RPMI7951 (cell line): ENCODE data around the gene PXT1. TPM values are rescaled to one million over a fixed set of nuclear protein-coding genes. Genes with fewer than 3 reads are reported as not detected.

ENCODE experiments used
- DNase-seq: peaks from one replicate; pipeline ENCODE4 v3.0.0-alpha.2; 2012; ENCODE audit warnings: low read depth
- total RNA-seq: library from RNA; depleted of rRNA; stranded (reverse); fragments of >200 nt; shearing (Covaris generic); gene quantifications from 2 replicates; pipeline ENCODE4 v1.2.3, GENCODE V29; 2014

PXT1 gene
- total RNA-seq, 1 experiment from 2014 or later = 0.12 TPM

GRCh38 chr6:36387440-36388303 is 55.0 kb downstream of the PXT1 start, which contains the start of gene ETV7:
Gene ETV7, minus strand, starts transcription at chr6:36387669. Its CDS starts 128 bp downstream, at chr6:36387541.
- peak; percentile 33 for DNase-seq

- peak; percentile 75 for DNase-seq
These were observed 55.9 kb downstream of the PXT1 start for GRCh38 chr6:36386495-36387439.

- DNase-seq = no peak
These were observed 58.6 kb downstream of the PXT1 start for GRCh38 chr6:36384095-36384494.

- no peak for DNase-seq
These were observed 59.0 kb downstream of the PXT1 start for GRCh38 chr6:36383606-36384005.

GRCh38 chr6:36382976-36383375 is 59.7 kb downstream of the PXT1 start:
- DNase-seq = no peak

- no peak for DNase-seq
These were observed 60.9 kb downstream of the PXT1 start for GRCh38 chr6:36381502-36382389.

- no peak for DNase-seq
These were observed 62.5 kb downstream of the PXT1 start for GRCh38 chr6:36380166-36380565.

- DNase-seq = no peak
These were observed 63.7 kb downstream of the PXT1 start for GRCh38 chr6:36378936-36379335.

GRCh38 chr6:36378243-36378920 is 64.3 kb downstream of the PXT1 start:
- DNase-seq = no peak

GRCh38 chr6:36377594-36377993 is 65.1 kb downstream of the PXT1 start:
- no peak for DNase-seq

- no peak for DNase-seq
These were observed 65.9 kb downstream of the PXT1 start for GRCh38 chr6:36376742-36377141.

GRCh38 chr6:36376183-36376582 is 66.5 kb downstream of the PXT1 start:
- DNase-seq = no peak

GRCh38 chr6:36375644-36376155 is 67.0 kb downstream of the PXT1 start:
- no peak for DNase-seq

GRCh38 chr6:36374972-36375371 is 67.7 kb downstream of the PXT1 start:
- no peak for DNase-seq

GRCh38 chr6:36374194-36374593 is 68.5 kb downstream of the PXT1 start:
- DNase-seq = no peak

GRCh38 chr6:36373368-36374019 is 69.2 kb downstream of the PXT1 start:
- DNase-seq = peak; percentile 19

- DNase-seq = no peak
These were observed 70.6 kb downstream of the PXT1 start for GRCh38 chr6:36372088-36372487.

GRCh38 chr6:36371211-36371610 is 71.4 kb downstream of the PXT1 start:
- DNase-seq = no peak

- no peak for DNase-seq
These were observed 72.0 kb downstream of the PXT1 start for GRCh38 chr6:36370638-36371037.
